NCI-H1694 treated with DMSO at 0.1 percent for 48 hours (cell line): ENCODE measurements around the gene DPF1.

ENCODE experiments used
- DNase-seq: peaks from one replicate; lab custom pipeline; 2025; lab: John Stamatoyannopoulos, UW

Gene DPF1

DNA sequence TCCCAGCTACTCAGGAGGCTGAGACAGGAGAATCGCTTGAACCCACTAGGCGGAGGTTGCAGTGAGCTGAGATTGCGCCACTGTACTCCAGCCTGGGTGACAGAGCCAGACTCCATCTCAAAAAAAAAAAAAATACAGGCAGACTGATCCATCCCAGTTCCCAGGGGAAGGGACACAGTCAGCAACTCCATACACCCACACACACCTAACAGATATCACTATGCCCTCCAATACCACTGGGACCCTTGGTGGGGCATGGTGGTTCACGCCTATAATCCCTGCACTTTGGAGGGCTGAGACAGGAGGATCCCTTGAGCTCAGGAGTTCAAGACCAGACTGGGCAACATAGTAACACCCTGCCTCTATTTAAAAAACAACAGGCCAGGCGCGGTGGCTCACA is 2.6 kb downstream of the DPF1 start:
- DNase-seq = no peak

GRCh38 chr19:38219221-38219620 is 4.8 kb downstream of the DPF1 start:
- no peak for DNase-seq

DNA sequence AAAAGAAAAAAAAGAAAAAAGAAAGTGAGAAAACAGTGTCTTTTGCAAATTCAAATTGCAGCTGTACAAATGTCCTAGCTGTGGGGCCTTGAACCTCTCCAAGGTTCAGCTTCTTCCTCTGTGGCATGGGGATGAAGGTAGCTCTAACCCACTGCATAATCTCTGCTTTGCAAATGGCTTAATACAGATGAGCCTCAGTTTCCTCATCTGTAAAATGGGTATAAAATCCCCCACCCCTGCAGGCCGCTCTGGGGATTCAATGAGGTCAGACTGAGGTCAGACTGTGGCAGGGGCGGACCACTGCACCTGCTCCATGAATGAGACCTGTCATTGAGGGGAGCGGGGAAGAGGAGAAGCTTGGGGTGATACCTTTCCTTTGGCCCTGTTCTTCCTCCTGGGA is 5.8 kb downstream of the DPF1 start:
- no peak for DNase-seq

GRCh38 chr19:38216785-38217641 is 7.0 kb downstream of the DPF1 start:
- no peak for DNase-seq

DNA sequence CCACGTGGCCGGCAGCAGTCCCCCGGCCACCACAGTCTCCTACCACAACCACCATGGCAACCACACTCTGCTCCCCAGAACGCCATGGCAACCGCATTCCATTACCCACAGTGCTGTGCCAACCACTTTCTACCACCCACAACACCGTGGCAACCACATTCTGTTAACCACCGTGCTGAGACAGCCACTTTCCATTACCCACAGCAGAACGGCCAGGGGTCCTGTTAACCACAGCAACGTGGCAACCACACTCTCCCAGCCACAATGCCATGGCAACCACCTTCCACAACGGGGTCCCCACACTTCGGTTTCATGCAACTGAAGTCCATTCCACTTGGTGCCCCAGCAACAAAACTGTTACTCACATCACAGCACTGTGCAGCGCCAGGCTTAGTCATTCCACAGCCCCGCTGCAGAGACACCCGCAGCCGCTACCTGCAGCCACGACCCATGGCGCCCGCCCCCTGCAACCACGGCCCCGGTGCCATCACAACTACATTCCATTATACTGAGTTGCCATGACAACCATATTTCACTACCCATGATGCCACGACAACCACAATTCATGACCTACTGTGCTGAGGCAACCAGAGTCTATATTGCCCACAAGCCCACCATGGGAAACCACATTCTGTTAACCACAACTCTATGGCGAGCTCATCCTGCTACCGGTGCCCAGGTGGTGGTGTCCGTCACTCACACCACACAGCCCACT is 10.0 kb downstream of the DPF1 start:
- DNase-seq = no peak

DNA sequence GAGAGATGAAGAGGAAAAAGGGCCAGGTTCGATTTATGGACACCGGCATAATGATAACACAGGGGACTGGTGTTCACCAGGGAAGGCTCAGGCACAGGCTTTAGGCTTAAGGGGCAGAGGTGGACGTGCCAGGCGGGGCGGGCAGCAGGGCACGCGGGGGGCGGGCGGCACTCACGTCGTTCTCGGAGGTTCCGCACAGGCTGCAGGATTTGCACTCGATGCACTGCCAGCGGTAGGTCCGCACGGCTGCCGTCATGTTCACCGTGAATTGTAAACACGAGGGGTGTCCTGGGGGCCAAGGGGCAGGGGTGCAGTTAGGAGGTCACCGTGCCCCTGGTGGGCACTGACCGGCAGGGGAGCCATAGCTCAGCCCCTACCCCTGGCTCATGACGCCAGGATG is 10.6 kb downstream of the DPF1 start:
- DNase-seq = no peak

GRCh38 chr19:38211766-38212165 is 12.3 kb downstream of the DPF1 start:
- DNase-seq = no peak

GRCh38 chr19:38211151-38211591 is 12.9 kb downstream of the DPF1 start:
- DNase-seq = no peak

DNA sequence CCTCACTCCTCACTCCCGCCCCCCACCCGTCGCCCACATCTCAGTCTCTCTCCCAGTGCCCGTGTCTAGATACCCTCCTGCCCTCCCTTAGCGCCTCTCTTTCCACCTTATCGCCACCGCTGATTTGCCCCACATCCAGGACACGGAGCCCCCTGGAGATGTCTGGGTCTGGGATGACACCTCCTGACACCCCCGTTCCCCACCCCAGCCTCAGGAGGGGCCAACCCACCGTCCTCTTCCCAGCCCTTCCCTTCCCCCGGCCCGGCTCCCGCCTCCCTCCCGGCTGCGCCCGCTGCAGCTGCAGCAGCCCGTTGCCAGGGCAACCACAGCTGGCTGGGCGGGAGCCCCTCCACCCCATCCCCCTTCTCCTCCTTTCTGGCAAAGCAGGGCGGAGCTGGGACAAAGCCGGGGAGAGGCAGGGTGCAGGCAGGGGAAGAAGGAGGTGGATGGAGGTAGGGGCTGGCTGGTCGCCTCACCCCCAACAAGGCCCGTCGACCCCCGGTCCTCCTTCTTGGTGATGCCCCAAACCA is 13.5 kb downstream of the DPF1 start:
- DNase-seq = peak; percentile 42

DNA sequence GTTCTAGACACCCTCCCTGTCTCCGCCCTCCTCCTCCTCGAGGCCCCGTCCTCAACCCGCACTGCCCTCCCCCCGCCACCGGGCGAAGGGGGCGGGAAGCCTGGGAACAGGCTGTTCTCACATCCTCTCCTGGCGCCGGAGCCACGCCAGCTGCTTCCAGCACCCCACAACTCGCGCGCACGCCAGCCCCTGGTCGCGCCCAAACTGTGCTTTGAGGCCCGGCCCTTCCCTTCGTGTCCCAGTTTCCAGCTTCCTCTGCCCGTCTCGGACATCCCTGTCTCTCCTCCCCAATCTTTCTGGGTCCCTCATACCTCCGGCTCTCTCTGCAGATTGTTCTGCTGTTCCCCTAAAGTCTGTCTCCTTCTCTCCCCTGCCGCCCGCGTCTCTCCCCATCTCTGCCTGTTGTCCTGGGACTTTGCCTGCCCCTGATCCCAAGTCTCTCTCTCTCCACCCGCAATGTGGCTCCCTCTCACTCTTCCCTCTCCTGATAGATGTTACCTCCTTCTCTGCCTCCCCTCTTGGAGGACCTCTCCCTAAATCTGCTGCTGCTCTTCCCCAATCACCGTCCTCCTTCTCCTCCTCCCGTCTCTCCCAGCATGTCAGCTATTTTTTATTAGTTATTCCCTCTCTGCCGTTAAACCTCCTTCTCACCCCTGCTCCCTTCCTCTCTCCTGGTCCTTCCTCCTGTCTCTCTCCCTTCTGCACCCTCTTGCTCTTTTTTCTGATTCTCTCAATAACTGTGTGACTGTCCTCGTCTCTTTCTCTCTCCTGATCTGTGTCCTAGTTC is 14.2 kb downstream of the DPF1 start:
- DNase-seq = peak; percentile 44

- DNase-seq = no peak
Observed at GRCh38 chr19:38209152-38209551, 14.9 kb downstream of the DPF1 start.

DNA sequence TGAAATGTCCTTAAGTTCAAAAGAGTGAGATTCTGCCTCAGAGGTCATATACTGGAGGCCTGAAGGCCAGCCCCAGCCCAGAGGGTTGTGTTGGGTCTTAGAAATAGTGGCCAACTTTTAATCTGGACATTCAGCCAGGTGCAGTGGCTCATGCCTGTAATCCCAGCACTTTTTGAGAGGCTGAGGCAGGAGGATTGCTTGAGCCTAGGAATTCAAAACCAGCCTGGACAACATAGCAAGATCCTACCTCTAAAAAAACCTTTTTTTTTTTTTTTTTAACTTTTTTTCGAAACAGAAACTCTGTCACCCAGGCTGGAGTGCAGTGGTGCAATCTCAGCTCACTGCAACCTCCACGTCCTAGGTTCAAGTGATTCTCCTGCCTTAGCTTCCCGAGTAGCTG is 15.5 kb downstream of the DPF1 start:
- no peak for DNase-seq

GRCh38 chr19:38207543-38207942 is 16.5 kb downstream of the DPF1 start:
- DNase-seq = no peak

DNA sequence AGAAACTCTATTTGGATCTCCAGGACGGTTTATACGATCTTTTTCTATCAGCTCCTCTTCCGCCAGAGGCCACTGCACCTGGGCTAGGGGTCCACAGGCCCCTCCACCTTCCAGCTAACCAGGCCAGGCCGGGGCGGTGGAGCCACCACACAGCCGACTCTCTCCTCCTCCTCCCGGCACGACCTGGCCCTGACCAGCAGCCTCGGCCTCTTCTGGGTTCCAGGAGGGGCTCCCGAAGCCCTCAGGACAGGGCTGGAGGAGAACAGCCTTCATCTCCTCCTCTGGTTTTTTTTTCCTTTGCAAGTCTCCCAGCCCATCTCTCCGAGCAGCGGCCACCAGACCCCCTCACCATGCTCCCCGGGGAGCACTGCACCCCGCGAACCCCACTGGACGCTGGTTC is 17.1 kb downstream of the DPF1 start:
- no peak for DNase-seq

DNA sequence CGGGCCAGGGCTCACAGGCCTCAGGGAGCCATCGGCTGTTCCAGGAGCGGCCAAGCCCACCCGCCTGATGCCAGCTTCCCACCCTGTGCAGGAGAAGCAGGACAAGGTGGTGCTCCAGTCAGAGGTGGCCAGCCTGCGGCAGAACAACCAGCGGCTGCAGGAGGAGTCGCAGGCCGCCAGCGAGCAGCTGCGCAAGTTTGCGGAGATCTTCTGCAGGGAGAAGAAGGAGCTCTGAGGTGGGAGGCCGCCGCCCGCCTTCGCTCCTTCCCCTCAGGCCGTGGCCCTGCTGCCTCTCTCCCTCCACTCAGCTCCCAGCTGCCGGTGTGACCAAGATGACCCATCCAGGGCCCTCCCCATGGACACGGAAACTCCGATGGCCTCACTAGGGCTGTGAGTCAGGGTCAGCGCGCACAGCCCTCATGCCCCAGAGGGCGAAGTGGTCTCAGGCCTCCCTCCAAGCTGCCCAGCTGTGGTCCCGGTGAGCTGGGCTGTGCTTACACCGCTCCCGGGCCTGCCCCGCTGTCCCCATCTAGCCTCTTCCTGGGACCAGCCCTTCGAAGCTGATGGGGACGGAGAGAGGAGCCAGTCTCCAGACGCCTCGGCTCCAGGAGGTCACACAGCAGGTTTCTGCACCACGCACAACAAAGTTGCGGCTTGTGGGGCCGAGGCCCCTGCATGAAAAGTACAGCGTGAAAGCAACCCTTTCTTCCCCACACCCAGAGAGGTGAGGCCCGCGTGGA is 17.8 kb downstream of the DPF1 start:
- DNase-seq = no peak

GRCh38 chr19:38204728-38205127 is 19.3 kb downstream of the DPF1 start:
- DNase-seq = no peak

DNA sequence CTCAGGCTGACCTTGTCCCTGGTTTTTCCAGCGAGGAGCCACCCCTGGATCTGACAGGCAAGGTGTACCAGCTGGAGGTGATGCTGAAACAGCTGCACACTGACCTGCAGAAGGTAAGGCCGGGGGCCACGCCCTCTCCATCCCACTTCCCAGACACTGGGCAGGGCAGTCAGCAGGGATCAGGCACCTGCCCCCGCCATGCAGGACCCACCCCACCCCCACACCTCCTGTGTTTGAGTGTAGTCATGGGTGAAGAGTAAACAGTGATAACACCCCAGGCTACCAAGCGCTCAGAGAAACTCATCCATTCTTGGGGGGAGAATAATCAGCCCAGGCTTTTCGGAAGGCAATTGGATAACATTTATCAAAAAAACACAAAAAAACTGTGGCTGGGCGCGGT is 19.9 kb downstream of the DPF1 start:
- DNase-seq = no peak

DNA sequence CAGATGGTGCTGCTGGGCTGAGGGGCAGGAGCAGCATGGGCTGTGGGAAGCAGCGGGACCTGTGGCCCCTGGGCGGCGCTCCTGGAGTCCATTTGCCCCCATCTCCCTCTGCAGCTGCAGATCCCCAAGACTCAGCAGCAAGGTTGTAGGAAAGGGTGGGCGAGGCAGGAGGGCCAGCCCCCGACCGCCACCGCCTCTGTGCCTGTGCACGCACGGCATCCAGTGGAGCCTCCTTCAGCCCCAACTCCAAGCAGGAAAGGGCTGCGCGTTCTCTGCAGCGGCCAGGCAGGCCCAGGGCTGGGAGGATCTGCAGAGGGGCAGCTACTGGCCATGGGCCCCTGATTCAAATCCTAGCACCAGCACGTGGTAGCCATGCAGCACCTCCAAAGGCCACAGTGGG is 20.8 kb downstream of the DPF1 start:
- DNase-seq = no peak

- DNase-seq = no peak
Observed at GRCh38 chr19:38202504-38202903, 21.5 kb downstream of the DPF1 start.

DNA sequence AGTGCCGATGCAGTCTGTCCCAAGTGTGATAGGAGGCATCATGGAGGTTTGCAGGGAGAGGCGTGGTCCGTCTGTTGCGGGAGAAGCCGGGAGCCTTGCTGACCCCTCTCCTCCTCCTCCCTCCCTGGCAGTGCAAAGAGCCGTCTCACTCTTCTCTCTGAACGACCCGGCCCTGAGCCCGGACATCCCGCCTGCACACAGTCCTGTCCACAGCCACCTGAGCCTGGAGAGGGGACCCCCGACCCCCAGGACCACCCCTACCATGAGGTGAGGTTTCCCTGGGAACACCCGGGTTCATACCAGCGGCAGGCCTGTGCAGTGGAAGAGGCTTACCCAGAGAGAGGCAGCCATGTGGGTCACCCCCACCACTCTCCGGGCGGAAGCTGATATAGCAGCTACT is 22.3 kb downstream of the DPF1 start:
- DNase-seq = no peak

- no peak for DNase-seq
Observed at GRCh38 chr19:38199340-38199739, 24.7 kb downstream of the DPF1 start.
